ENCODE data around the gene KRTAP4-6. TPM values are rescaled to one million over a fixed set of nuclear protein-coding genes. Genes with fewer than 3 reads are reported as not detected.
A peak's percentile ranks its signal among the peaks of the same experiment; 100 is the strongest.

KRTAP4-6 gene
- total RNA-seq, 1 donor from 2014 or later, result not detected

- ATAC-seq, result peak; percentile 55
Observed at GRCh38 chr17:41104386-41105038, 35.8 kb downstream of the KRTAP4-6 start.

DNA sequence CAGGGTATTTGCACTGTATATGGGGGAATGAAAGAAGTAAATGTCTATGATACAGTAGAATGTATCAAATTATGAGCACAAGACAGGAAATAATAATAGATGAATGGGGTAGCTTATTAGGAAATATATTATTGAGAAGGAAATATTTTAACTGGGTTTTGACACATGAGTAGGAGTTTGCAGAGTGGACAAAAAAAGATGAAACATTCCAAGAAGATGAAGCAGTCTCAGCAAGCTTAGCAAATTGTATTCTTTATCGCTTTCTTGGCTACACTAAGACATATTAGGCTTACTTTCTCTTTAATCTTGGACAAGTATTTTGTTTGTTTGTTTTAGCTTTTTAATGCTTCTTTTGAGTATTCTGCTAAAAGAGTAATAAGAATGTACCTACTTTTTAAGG is 36.4 kb downstream of the KRTAP4-6 start:
- no peak for ATAC-seq

GRCh38 chr17:41101586-41102259 is 38.6 kb downstream of the KRTAP4-6 start, which contains the start of gene KRTAP4-16:
KRTAP4-16 (minus strand) TSS chr17:41102209; CDS start chr17:41102209, 0 bp downstream.
- ATAC-seq, result no peak

DNA sequence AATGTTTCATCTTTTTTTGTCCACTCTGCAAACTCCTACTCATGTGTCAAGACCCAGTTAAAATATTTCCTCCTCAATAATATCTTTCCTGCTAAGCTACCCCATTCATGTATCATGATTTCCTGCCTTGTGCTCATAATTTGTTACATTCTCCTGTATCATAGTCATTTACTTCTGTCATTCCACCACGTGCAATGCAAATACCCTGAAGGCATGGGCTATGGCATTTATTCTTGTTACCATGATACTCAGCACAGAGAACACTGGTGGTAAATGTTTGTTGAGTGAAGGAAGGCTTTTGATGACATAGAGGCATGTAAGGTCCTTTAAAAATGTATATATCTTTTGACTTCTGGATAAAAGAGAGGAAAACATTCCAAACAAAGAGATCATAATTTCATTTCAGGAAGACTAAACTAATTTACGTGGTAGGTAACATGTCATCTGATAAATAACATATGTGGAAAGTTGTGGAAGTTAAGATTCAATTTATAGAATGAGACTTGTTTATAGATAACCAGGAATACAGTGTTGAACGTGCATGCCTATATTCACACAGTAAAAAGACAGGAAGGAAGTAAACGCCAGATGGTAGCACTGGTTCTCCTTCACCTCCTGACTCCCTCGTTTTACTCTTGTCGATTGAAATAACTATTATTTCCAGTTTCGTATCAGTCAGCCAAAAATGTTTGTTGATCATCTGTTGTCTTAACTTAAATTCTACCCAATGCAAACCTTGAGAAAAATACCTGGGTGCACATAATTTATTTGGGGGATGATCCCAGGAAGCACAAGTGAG is 40.5 kb downstream of the KRTAP4-6 start:
- ATAC-seq, result peak; percentile 54

DNA sequence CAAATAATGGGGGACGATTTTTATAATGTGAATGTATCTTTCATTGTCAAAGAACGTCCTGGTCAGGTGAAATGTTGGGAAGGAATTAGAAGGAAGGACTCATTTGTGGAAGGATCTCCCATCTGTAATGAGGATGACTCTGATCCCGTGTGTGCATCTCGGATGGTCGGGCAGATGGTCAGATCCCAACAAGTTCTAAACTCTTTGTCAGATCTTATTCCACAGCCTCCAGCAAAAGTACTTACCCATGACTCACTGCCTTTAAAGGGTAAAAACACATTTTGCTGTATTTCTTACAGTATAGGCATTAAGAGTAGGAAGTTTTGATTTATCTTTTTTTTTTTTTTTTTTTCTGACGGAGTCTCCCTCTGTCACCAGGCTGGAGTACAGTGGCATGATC is 41.9 kb downstream of the KRTAP4-6 start:
- no peak for ATAC-seq

- ATAC-seq, result no peak
Observed at GRCh38 chr17:41098042-41098441, 42.3 kb downstream of the KRTAP4-6 start, which contains the start of gene KRTAP4-8. KRTAP4-8 (minus strand) TSS chr17:41098142; CDS start chr17:41098084, 58 bp downstream.

- no peak for ATAC-seq
Observed at GRCh38 chr17:41096055-41096454, 44.3 kb downstream of the KRTAP4-6 start.

Other genes starting within 250 kb of the KRTAP4-6 start
- gene KRT23, start 202.9 kb downstream of the KRTAP4-6 start, total RNA-seq, result 3.1 TPM
- gene KRT39, start 173.6 kb downstream of the KRTAP4-6 start, total RNA-seq, result not detected
- gene KRT40, start 156.2 kb downstream of the KRTAP4-6 start, total RNA-seq, result not detected
- gene KRTAP3-3, start 146.4 kb downstream of the KRTAP4-6 start, total RNA-seq, result not detected
- not detected for gene KRTAP3-2, start 140.6 kb downstream of the KRTAP4-6 start, total RNA-seq
- gene KRTAP3-1, start 131.4 kb downstream of the KRTAP4-6 start, total RNA-seq, result not detected
- gene KRTAP1-5, start 113.3 kb downstream of the KRTAP4-6 start, total RNA-seq, result not detected
- not detected for gene KRTAP1-4, start 110.3 kb downstream of the KRTAP4-6 start, total RNA-seq
- not detected for gene KRTAP1-3, start 105.7 kb downstream of the KRTAP4-6 start, total RNA-seq
- gene KRTAP1-1, start 99.1 kb downstream of the KRTAP4-6 start, total RNA-seq, result not detected
- not detected for gene KRTAP2-1, start 93.2 kb downstream of the KRTAP4-6 start, total RNA-seq
- not detected for gene KRTAP2-2, start 85.3 kb downstream of the KRTAP4-6 start, total RNA-seq
- gene KRTAP2-3, start 80.4 kb downstream of the KRTAP4-6 start, total RNA-seq, result not detected
- not detected for gene KRTAP2-4, start 74.7 kb downstream of the KRTAP4-6 start, total RNA-seq
- not detected for gene KRTAP4-7, start 56.4 kb downstream of the KRTAP4-6 start, total RNA-seq
- gene KRTAP4-8, start 42.4 kb downstream of the KRTAP4-6 start, total RNA-seq, result not detected
- not detected for gene KRTAP4-16, start 38.3 kb downstream of the KRTAP4-6 start, total RNA-seq
- gene KRTAP4-9, start 35.2 kb downstream of the KRTAP4-6 start, total RNA-seq, result not detected
- not detected for gene KRTAP4-11, start 22.2 kb downstream of the KRTAP4-6 start, total RNA-seq
- gene KRTAP4-12, start 16.4 kb downstream of the KRTAP4-6 start, total RNA-seq, result not detected
- not detected for gene KRTAP4-5, start 9.3 kb upstream of the KRTAP4-6 start, total RNA-seq
- gene KRTAP4-4, start 20.2 kb upstream of the KRTAP4-6 start, total RNA-seq, result not detected
- not detected for gene KRTAP4-3, start 27.7 kb upstream of the KRTAP4-6 start, total RNA-seq
- not detected for gene KRTAP4-2, start 37.7 kb upstream of the KRTAP4-6 start, total RNA-seq
- gene KRTAP4-1, start 44.4 kb upstream of the KRTAP4-6 start, total RNA-seq, result not detected
- gene KRTAP9-1, start 49.3 kb upstream of the KRTAP4-6 start, total RNA-seq, result not detected
- not detected for gene KRTAP9-2, start 86.1 kb upstream of the KRTAP4-6 start, total RNA-seq
- not detected for gene KRTAP9-3, start 91.9 kb upstream of the KRTAP4-6 start, total RNA-seq
- gene KRTAP9-8, start 97.5 kb upstream of the KRTAP4-6 start, total RNA-seq, result not detected
- gene KRTAP9-4, start 109.1 kb upstream of the KRTAP4-6 start, total RNA-seq, result not detected
- gene KRTAP9-9, start 114.8 kb upstream of the KRTAP4-6 start, total RNA-seq, result not detected
- not detected for gene KRTAP9-6, start 124.8 kb upstream of the KRTAP4-6 start, total RNA-seq
- gene KRTAP9-7, start 135.2 kb upstream of the KRTAP4-6 start, total RNA-seq, result not detected
- not detected for gene KRTAP29-1, start 162.3 kb upstream of the KRTAP4-6 start, total RNA-seq
- gene KRTAP16-1, start 168.8 kb upstream of the KRTAP4-6 start, total RNA-seq, result not detected
- not detected for gene KRTAP17-1, start 175.2 kb upstream of the KRTAP4-6 start, total RNA-seq
- 0.92 TPM for gene KRT33A, start 210.3 kb upstream of the KRTAP4-6 start, total RNA-seq
- gene KRT33B, start 229.3 kb upstream of the KRTAP4-6 start, total RNA-seq, result not detected
- gene KRT34, start 241.8 kb upstream of the KRTAP4-6 start, total RNA-seq, result 0.44 TPM

Measured in esophagus mucosa (tissue), 1 donor.